ENCODE results near the gene SLC9A3. TPM values are rescaled to one million over a fixed set of nuclear protein-coding genes. Genes with fewer than 3 reads are reported as not detected.

SLC9A3 gene
- total and polyA plus RNA-seq, 8 donors, result 0.60 to 1.9 (median 0.95) TPM

- Histone ChIP-seq H3K27me3 (no peaks in the 10 kb centered on the region), H3K36me3 (peaks cover 0 to 33% (median 6%) of the 10 kb centered on the region in 3 donors), H3K4me3 (no peak overlapping the region), H3K9me3 (no peaks in the 10 kb centered on the region), H3K4me1 (peaks cover 0 to 5% (median 0%) of the 10 kb centered on the region in 3 donors), H3K27ac (no peak overlapping the region)
- FAIRE-seq (no peak), ATAC-seq (no peak), DNase-seq (peak in 3 of 6 donors; percentile 3 to 54 (median 49))
- intact Hi-C loops (cut with DNase I), result no loop called here
- 85 to 86% methylated on average over 28 of the region's 28 CpGs for WGBS, 2 donors
- TF ChIP-seq CTCF (IDR thresholded peaks at IDR 0.05), result no peak
Measured at GRCh38 chr5:456351-457194, 67.7 kb downstream of the SLC9A3 start.

- no peak for TF ChIP-seq CTCF (IDR thresholded peaks at IDR 0.05)
- FAIRE-seq (no peak), DNase-seq (no peak), ATAC-seq (no peak)
- no peak overlapping the region for H3K4me3 ChIP-seq
- no peaks in the 10 kb centered on the region for H3K9me3 ChIP-seq
- 92 to 94% methylated on average over 11 of the region's 11 CpGs for WGBS, 2 donors
- peaks cover 0 to 40% (median 6%) of the 10 kb centered on the region in 3 donors for H3K36me3 ChIP-seq
- intact Hi-C loops (cut with DNase I), result no loop called here
- peaks cover 0 to 5% (median 0%) of the 10 kb centered on the region in 3 donors for H3K4me1 ChIP-seq
- no peaks in the 10 kb centered on the region for H3K27me3 ChIP-seq
- H3K27ac ChIP-seq, result no peak overlapping the region
Measured at GRCh38 chr5:455806-456205, 68.4 kb downstream of the SLC9A3 start.

- TF ChIP-seq CTCF (IDR thresholded peaks at IDR 0.05), result no peak
- intact Hi-C loops (cut with DNase I), result no loop called here
Measured at GRCh38 chr5:454936-455335, 69.3 kb downstream of the SLC9A3 start.

GRCh38 chr5:453725-454481, 70.3 kb downstream of the SLC9A3 start:
- ATAC-seq, result no peak

More at GRCh38 chr5:454936-455335, 69.3 kb downstream of the SLC9A3 start:
- Histone ChIP-seq H3K9me3 (no peaks in the 10 kb centered on the region), H3K4me1 (peaks cover 0 to 5% (median 0%) of the 10 kb centered on the region in 3 donors), H3K27ac (no peak overlapping the region), H3K27me3 (no peaks in the 10 kb centered on the region), H3K36me3 (peaks cover 0 to 40% (median 6%) of the 10 kb centered on the region in 3 donors), H3K4me3 (no peak overlapping the region)
- WGBS, 2 donors, result 86 to 89% methylated on average over 11 of the region's 11 CpGs
- ATAC-seq (no peak), DNase-seq (peak in 2 of 6 donors; percentile 14 to 26), FAIRE-seq (no peak)

More at GRCh38 chr5:453725-454481, 70.3 kb downstream of the SLC9A3 start:
- WGBS, 2 donors, result 93% methylated on average over 16 of the region's 16 CpGs
- H3K27me3 ChIP-seq, result no peaks in the 10 kb centered on the region
- no peak for TF ChIP-seq CTCF (IDR thresholded peaks at IDR 0.05)
- H3K4me3 ChIP-seq, result no peak overlapping the region
- H3K9me3 ChIP-seq, result no peaks in the 10 kb centered on the region
- H3K27ac ChIP-seq, result no peak overlapping the region
- FAIRE-seq (no peak), DNase-seq (peak in 3 of 6 donors; percentile 1 to 41 (median 7))
- H3K4me1 ChIP-seq, result no peaks in the 10 kb centered on the region
- H3K36me3 ChIP-seq, result peaks cover 0 to 47% (median 10%) of the 10 kb centered on the region in 3 donors
- intact Hi-C loops (cut with DNase I), result no loop called here

All from pancreas (tissue), 10 donors.